MM.1S (cell line): ENCODE measurements around the gene TFAP2A.

Experiments
- DNase-seq: peaks from one replicate; pipeline ENCODE4 v3.0.0-alpha.2; 2015
- H2AFZ ChIP-seq: fragments of 300-600 bp; sonication (generic); 2 replicates; pipeline ENCODE4 v1.6.0; 2016; ENCODE audit warnings: antibody characterized with exemption, low read length
- H3F3A ChIP-seq: fragments of 300-600 bp; sonication (generic); 2 replicates; pipeline ENCODE4 v1.6.1; 2016; ENCODE audit warnings: mild to moderate bottlenecking, antibody characterized with exemption, low read length, moderate library complexity, mixed read lengths; ENCODE audit not compliant: insufficient read depth
- H3K27ac ChIP-seq: fragments of 300-600 bp; sonication (generic); 2 replicates; pipeline ENCODE4 v1.5.1; 2016; ENCODE audit warnings: mild to moderate bottlenecking, low read length
- H3K27me3 ChIP-seq: fragments of 300-600 bp; sonication (generic); replicated peaks from 2 replicates; pipeline ENCODE4 v1.6.0; 2016; ENCODE audit warnings: low read length; ENCODE audit not compliant: insufficient read depth
- H3K36me3 ChIP-seq: fragments of 300-600 bp; sonication (generic); replicated peaks from 2 replicates; pipeline ENCODE4 v1.6.1; 2016; ENCODE audit warnings: mild to moderate bottlenecking, low read length, mixed read lengths; ENCODE audit not compliant: insufficient read depth
- H3K4me1 ChIP-seq: fragments of 300-600 bp; sonication (generic); 2 replicates; pipeline ENCODE4 v1.6.1; 2016; ENCODE audit warnings: low read length, mixed read lengths
- H3K4me2 ChIP-seq: fragments of 300-600 bp; sonication (generic); 2 replicates; pipeline ENCODE4 v1.6.0; 2016; ENCODE audit warnings: low read depth, low read length
- H3K4me3 ChIP-seq: fragments of 300-600 bp; sonication (generic); 2 replicates; pipeline ENCODE4 v1.5.1; 2016; ENCODE audit warnings: low read length, mixed read lengths
- H3K79me2 ChIP-seq: fragments of 300-600 bp; sonication (generic); 2 replicates; pipeline ENCODE4 v1.6.1; 2016; ENCODE audit warnings: mixed run types, low read length, mixed read lengths
- H3K9ac ChIP-seq: fragments of 300-600 bp; sonication (generic); 2 replicates; pipeline ENCODE4 v1.6.1; 2016; ENCODE audit warnings: low read length, mixed read lengths
- H3K9me2 ChIP-seq: fragments of 300-600 bp; sonication (generic); replicated peaks from 2 replicates; pipeline ENCODE4 v1.6.1; 2016; ENCODE audit warnings: mild to moderate bottlenecking, low read length, mixed read lengths; ENCODE audit not compliant: insufficient read depth
- H3K9me3 ChIP-seq: fragments of 300-600 bp; sonication (generic); replicated peaks from 2 replicates; pipeline ENCODE4 v1.6.1; 2016; ENCODE audit warnings: mild to moderate bottlenecking, low read length, mixed read lengths; ENCODE audit not compliant: insufficient read depth
- H4K20me1 ChIP-seq: fragments of 300-600 bp; sonication (generic); 2 replicates; pipeline ENCODE4 v1.6.1; 2016; ENCODE audit warnings: mild to moderate bottlenecking, low read length, moderate library complexity, mixed read lengths; ENCODE audit not compliant: insufficient read depth
- CTCF ChIP-seq: fragments of 300-600 bp; sonication (generic); IDR thresholded peaks from 2 replicates; pipeline ENCODE4 v1.5.1; 2016; ENCODE audit warnings: antibody characterized with exemption, low read length, mixed read lengths
- EZH2 ChIP-seq: fragments of 300-600 bp; sonication (generic); optimal IDR thresholded peaks from 2 replicates; pipeline ENCODE3; 2017; ENCODE audit warnings: low read depth, mild to moderate bottlenecking, antibody characterized with exemption, low read length, mixed read lengths
- EZH2phosphoT487 ChIP-seq: fragments of 300-600 bp; sonication (generic); IDR thresholded peaks from 2 replicates; pipeline ENCODE4 v1.6.1; 2018; ENCODE audit warnings: antibody characterized with exemption, low read length

Gene TFAP2A

GRCh38 chr6:10383331-10384090 is 31.4 kb downstream of the TFAP2A start:
- Histone ChIP-seq H3K27me3 (no peaks in the 10 kb centered on the region), H3K4me3 (peak overlapping the region; percentile 58), H4K20me1 (no peaks in the 10 kb centered on the region), H3K27ac (no peak overlapping the region), H3K79me2 (no peaks in the 10 kb centered on the region), H3K9me2 (no peaks in the 10 kb centered on the region), H3K9me3 (no peaks in the 10 kb centered on the region), H3K4me1 (no peaks in the 10 kb centered on the region), H3K9ac (no peak overlapping the region), H3K4me2 (peak overlapping the region; percentile 45; the same call in 1 of the 2 replicates), H3F3A (no peaks in the 10 kb centered on the region), H3K36me3 (no peaks in the 10 kb centered on the region), H2AFZ (peak overlapping the region; percentile 73)
- TF ChIP-seq EZH2phosphoT487, result no peak
- no peak for TF ChIP-seq CTCF
- no peak for TF ChIP-seq EZH2
- DNase-seq, result peak; percentile 30

GRCh38 chr6:10382728-10383330 is 32.0 kb downstream of the TFAP2A start:
- no peaks in the 10 kb centered on the region for H3K27me3 ChIP-seq
- H3K27ac ChIP-seq, result no peak overlapping the region
- peak overlapping the region; percentile 73; the same call in 1 of the 2 replicates for H2AFZ ChIP-seq
- H3K9me3 ChIP-seq, result no peaks in the 10 kb centered on the region
- no peaks in the 10 kb centered on the region for H3F3A ChIP-seq
- no peak overlapping the region for H3K9ac ChIP-seq
- TF ChIP-seq EZH2, result no peak
- DNase-seq, result no peak
- no peaks in the 10 kb centered on the region for H3K4me1 ChIP-seq
- H3K36me3 ChIP-seq, result no peaks in the 10 kb centered on the region
- H3K9me2 ChIP-seq, result no peaks in the 10 kb centered on the region
- no peaks in the 10 kb centered on the region for H3K79me2 ChIP-seq
- H4K20me1 ChIP-seq, result no peaks in the 10 kb centered on the region
- H3K4me3 ChIP-seq, result peak overlapping the region; percentile 58; the same call in 1 of the 2 replicates
- H3K4me2 ChIP-seq, result peak overlapping the region; percentile 45; the same call in 1 of the 2 replicates

GRCh38 chr6:10382322-10382721 is 32.6 kb downstream of the TFAP2A start:
- no peaks in the 10 kb centered on the region for H3K9me3 ChIP-seq
- no peak for DNase-seq
- TF ChIP-seq CTCF, result no peak
- no peak for TF ChIP-seq EZH2
- H3K27ac ChIP-seq, result no peak overlapping the region
- no peaks in the 10 kb centered on the region for H4K20me1 ChIP-seq
- no peak overlapping the region for H2AFZ ChIP-seq
- no peak overlapping the region for H3K4me3 ChIP-seq
- H3K4me1 ChIP-seq, result no peaks in the 10 kb centered on the region
- no peaks in the 10 kb centered on the region for H3K27me3 ChIP-seq
- no peaks in the 10 kb centered on the region for H3K79me2 ChIP-seq
- H3F3A ChIP-seq, result no peaks in the 10 kb centered on the region
- no peaks in the 10 kb centered on the region for H3K9me2 ChIP-seq
- H3K4me2 ChIP-seq, result no peak overlapping the region
- no peak overlapping the region for H3K9ac ChIP-seq
- H3K36me3 ChIP-seq, result no peaks in the 10 kb centered on the region

- no peak overlapping the region for H3K4me3 ChIP-seq
- H2AFZ ChIP-seq, result no peak overlapping the region
- H3K36me3 ChIP-seq, result no peaks in the 10 kb centered on the region
- no peak overlapping the region for H3K9ac ChIP-seq
- H3K79me2 ChIP-seq, result no peaks in the 10 kb centered on the region
- H3K27ac ChIP-seq, result no peak overlapping the region
- no peaks in the 10 kb centered on the region for H4K20me1 ChIP-seq
- no peak overlapping the region for H3K4me2 ChIP-seq
- no peaks in the 10 kb centered on the region for H3K9me3 ChIP-seq
- no peak for TF ChIP-seq CTCF
- TF ChIP-seq EZH2, result no peak
- TF ChIP-seq EZH2phosphoT487, result no peak
- no peaks in the 10 kb centered on the region for H3K4me1 ChIP-seq
- H3K27me3 ChIP-seq, result no peaks in the 10 kb centered on the region
- DNase-seq, result no peak
- no peaks in the 10 kb centered on the region for H3F3A ChIP-seq
- H3K9me2 ChIP-seq, result no peaks in the 10 kb centered on the region
Measured at GRCh38 chr6:10381830-10382208, 33.1 kb downstream of the TFAP2A start.
